SU-DHL-6 (cell line): Measurements from ENCODE around the gene SIRPA.
"Not testable (repeated sequence)": the region's sequence is repeated elsewhere in the genome, so short reads cannot be mapped to it uniquely, and the experiment has no call there.

Experiments used
- H2AFZ ChIP-seq: fragments of 200-600 bp; sonication (generic); 2 replicates; pipeline ENCODE4 v1.6.1; 2014; ENCODE audit warnings: low read depth, mild to moderate bottlenecking, moderate library complexity, mixed read lengths, antibody characterized with exemption, low read length; ENCODE audit not compliant: severe bottlenecking
- H3F3A ChIP-seq: fragments of 200-600 bp; shearing (Covaris generic); 2 replicates; pipeline ENCODE4 v1.6.0; 2016; ENCODE audit warnings: antibody characterized with exemption, mild to moderate bottlenecking; ENCODE audit not compliant: insufficient read depth
- H3K27ac ChIP-seq: fragments of 200-600 bp; sonication (generic); 2 replicates; pipeline ENCODE4 v1.5.1; 2016; ENCODE audit warnings: low read depth, mild to moderate bottlenecking, low read length, moderate library complexity, mixed read lengths
- H3K27me3 ChIP-seq: fragments of 200-600 bp; sonication (generic), shearing (Covaris generic); 2 replicates; pipeline ENCODE4 v1.6.0; 2014; ENCODE audit warnings: mild to moderate bottlenecking, low read length
- H3K36me3 ChIP-seq: fragments of 200-600 bp; sonication (generic); 2 replicates; pipeline ENCODE4 v1.6.1; 2014; ENCODE audit warnings: mild to moderate bottlenecking, low read length, mixed read lengths
- H3K4me2 ChIP-seq: fragments of 300-600, 200-600 bp; shearing (Covaris generic), sonication (generic); 2 replicates; pipeline ENCODE4 v1.6.0; 2014; ENCODE audit warnings: low read length, low read depth, mild to moderate bottlenecking; ENCODE audit not compliant: poor library complexity, severe bottlenecking
- H3K4me3 ChIP-seq: fragments of 200-600 bp; sonication (generic); 2 replicates; pipeline ENCODE4 v1.5.1; 2014; ENCODE audit warnings: antibody characterized with exemption, low read length, mild to moderate bottlenecking, mixed read lengths; ENCODE audit not compliant: insufficient read depth, poor library complexity, severe bottlenecking
- H3K79me2 ChIP-seq: fragments of 200-600 bp; sonication (generic); 2 replicates; pipeline ENCODE4 v1.6.1; 2014; ENCODE audit warnings: mild to moderate bottlenecking, low read length, moderate library complexity; ENCODE audit not compliant: insufficient read depth
- H3K9ac ChIP-seq: fragments of 200-600 bp; sonication (generic); 2 replicates; pipeline ENCODE4 v1.7.0; 2014; ENCODE audit warnings: mild to moderate bottlenecking, low read length
- H3K9me2 ChIP-seq: fragments of 200-600 bp; sonication (generic); replicated peaks from 2 replicates; pipeline ENCODE4 v1.6.1; 2014; ENCODE audit warnings: low read length; ENCODE audit not compliant: insufficient read depth
- H3K9me3 ChIP-seq: fragments of 200-600 bp; sonication (generic); 2 replicates; pipeline ENCODE4 v1.6.1; 2014; ENCODE audit warnings: low read length, mixed read lengths; ENCODE audit not compliant: insufficient read depth
- H4K20me1 ChIP-seq: fragments of 200-600 bp; sonication (generic); 2 replicates; pipeline ENCODE4 v1.6.1; 2014; ENCODE audit warnings: low read depth, mild to moderate bottlenecking, antibody characterized with exemption, low read length, moderate library complexity, mixed read lengths
- CTCF ChIP-seq: fragments of 200-600 bp; sonication (generic); IDR thresholded peaks from one replicate; pipeline ENCODE4 v1.5.1; 2017; ENCODE audit warnings: antibody characterized with exemption, mild to moderate bottlenecking, low read length, moderate library complexity; ENCODE audit not compliant: insufficient read depth, poor library complexity, severe bottlenecking
- EZH2phosphoT487 ChIP-seq: fragments of 200-600 bp; sonication (generic), shearing (Covaris generic); conservative IDR thresholded peaks from 2 replicates; pipeline ENCODE4 v1.6.1; 2018; ENCODE audit warnings: mild to moderate bottlenecking, antibody characterized with exemption, low read length, moderate library complexity, mixed read lengths

Gene SIRPA

GRCh38 chr20:1920826-1921225, 25.6 kb downstream of the SIRPA start:
- Histone ChIP-seq H3K9me3 (no peaks in the 10 kb centered on the region), H3K4me3 (no peak overlapping the region), H2AFZ (no peak overlapping the region), H3K4me2 (no peak overlapping the region), H3K9ac (no peak overlapping the region), H3K27ac (no peak overlapping the region), H3K27me3 (no peaks in the 10 kb centered on the region), H3K79me2 (no peaks in the 10 kb centered on the region), H3K36me3 (no peaks in the 10 kb centered on the region), H4K20me1 (no peaks in the 10 kb centered on the region), H3K9me2 (no peaks in the 10 kb centered on the region), H3F3A (no peaks in the 10 kb centered on the region)
- TF ChIP-seq EZH2phosphoT487 (no peak), CTCF (no peak)

GRCh38 chr20:1921985-1922384, 26.8 kb downstream of the SIRPA start:
- H3K27me3 ChIP-seq, H3K27ac ChIP-seq, H3K4me3 ChIP-seq, H3K9me3 ChIP-seq, H4K20me1 ChIP-seq, H2AFZ ChIP-seq, H3K4me2 ChIP-seq, H3K79me2 ChIP-seq, H3K36me3 ChIP-seq, H3K9me2 ChIP-seq, H3K9ac ChIP-seq, H3F3A ChIP-seq: not testable (repeated sequence)

GRCh38 chr20:1922786-1923185, 27.6 kb downstream of the SIRPA start:
- Histone ChIP-seq H3K79me2 (no peaks in the 10 kb centered on the region), H3F3A (no peaks in the 10 kb centered on the region), H3K9me2 (no peaks in the 10 kb centered on the region), H3K27me3 (no peaks in the 10 kb centered on the region), H3K4me3 (no peak overlapping the region), H3K4me2 (no peak overlapping the region), H3K27ac (no peak overlapping the region), H4K20me1 (no peaks in the 10 kb centered on the region), H3K36me3 (no peaks in the 10 kb centered on the region), H3K9me3 (no peaks in the 10 kb centered on the region), H2AFZ (no peak overlapping the region), H3K9ac (no peak overlapping the region)
- TF ChIP-seq CTCF: no peak
- TF ChIP-seq EZH2phosphoT487: no peak

- H3F3A ChIP-seq: no peaks in the 10 kb centered on the region
- H3K9me2 ChIP-seq: no peaks in the 10 kb centered on the region
- no peak overlapping the region for H3K27ac ChIP-seq
- no peak overlapping the region for H2AFZ ChIP-seq
- no peaks in the 10 kb centered on the region for H3K27me3 ChIP-seq
- H3K9ac ChIP-seq: no peak overlapping the region
- no peaks in the 10 kb centered on the region for H3K79me2 ChIP-seq
- H3K4me2 ChIP-seq: no peak overlapping the region
- H3K9me3 ChIP-seq: no peaks in the 10 kb centered on the region
- H3K36me3 ChIP-seq: no peaks in the 10 kb centered on the region
- TF ChIP-seq CTCF (peak; percentile 16), EZH2phosphoT487 (no peak)
- no peak overlapping the region for H3K4me3 ChIP-seq
- H4K20me1 ChIP-seq: no peaks in the 10 kb centered on the region
Measured at GRCh38 chr20:1924910-1925861, 30.0 kb downstream of the SIRPA start.
